A549 (cell line): ENCODE measurements around the gene MAGI2. TPM values are rescaled to one million over a fixed set of nuclear protein-coding genes. Genes with fewer than 3 reads are reported as not detected.
A peak's percentile ranks its signal among the peaks of the same experiment; 100 is the strongest.

Experiments used
- ATAC-seq, 2 experiments: fragments of 200-7000 bp in 1 of 2; fragments of >200 bp in 1 of 2; cut with Nextera tagmentation in 1 of 2; cut with Tn5 transposase in 1 of 2; 3 replicates each; pipeline versions ENCODE4 v1.8.0 to v1.9.1; 2018 to 2020; ENCODE audit warnings: mild to moderate bottlenecking in 1 of 2, moderate library complexity in 1 of 2
- CTCF ChIA-PET: fragments of 300-600 bp; sonication (Branson Sonifier 250); formaldehyde crosslinking; extraction: SDS; loops from one replicate; lab custom pipeline; 2021; ENCODE audit warnings: antibody characterized with exemption, inconsistent platforms; lab: Yijun Ruan, JAX
- POLR2A ChIA-PET: fragments of 350-600 bp; formaldehyde crosslinking; extraction: SDS; loops from one replicate; lab custom pipeline; 2021; ENCODE audit warnings: antibody characterized with exemption, inconsistent platforms; lab: Yijun Ruan, JAX
- DNase-seq, 2 experiments: peaks; one replicate each; pipeline versions ENCODE4 v3.0.0 to v3.0.0-alpha.2; 2011 to 2016; ENCODE audit warnings: low read depth in 1 of 2, low spot score in 1 of 2
- FAIRE-seq: peaks from 2 replicates; lab custom pipeline; 2011; peaks lifted over from hg19 to GRCh38; lab: Jason Lieb, UNC
- H3K27ac ChIP-seq, 2 experiments: fragments of >200 bp; sonication (Bioruptor Twin); formaldehyde crosslinking; 3 replicates each; pipeline ENCODE4 v1.5.1; 2016 to 2017
- H3K4me1 ChIP-seq: fragments of >200 bp; sonication (Bioruptor Twin); formaldehyde crosslinking; 3 replicates; pipeline ENCODE4 v1.6.1; 2016
- H3K4me2 ChIP-seq: fragments of >200 bp; sonication (Bioruptor Twin); formaldehyde crosslinking; 3 replicates; pipeline ENCODE4 v1.6.1; 2016
- H3K4me3 ChIP-seq: fragments of >200 bp; sonication (Bioruptor Twin); formaldehyde crosslinking; 3 replicates; pipeline ENCODE4 v1.5.1; 2016
- H3K9me3 ChIP-seq: fragments of >200 bp; sonication (Bioruptor Twin); formaldehyde crosslinking; 3 replicates; pipeline ENCODE4 v1.6.1; 2016
- BHLHE40 ChIP-seq: IDR thresholded peaks from 2 replicates; pipeline ENCODE4 v1.6.1; 2012; ENCODE audit warnings: low read depth, low read length, inconsistent platforms
- CBX2 ChIP-seq: fragments of 200-600 bp; sonication (generic); IDR thresholded peaks from 2 replicates; pipeline ENCODE4 v1.6.1; 2016; ENCODE audit warnings: low read depth, mild to moderate bottlenecking, borderline replicate concordance
- CHD2 ChIP-seq: fragments of 150-350 bp; IDR thresholded peaks from 2 replicates; pipeline ENCODE4 v1.6.1; 2014; ENCODE audit warnings: low read length; ENCODE audit not compliant: partially characterized antibody
- CHD4 ChIP-seq: fragments of 200-600 bp; sonication (generic); IDR thresholded peaks from 2 replicates; pipeline ENCODE4 v1.6.1; 2016; ENCODE audit warnings: antibody characterized with exemption, mild to moderate bottlenecking, borderline replicate concordance
- EHF ChIP-seq: fragments of 250-450 bp; sonication (Bioruptor Pico); IDR thresholded peaks from 2 replicates; pipeline ENCODE4 v1.5.0; 2020; ENCODE audit warnings: mild to moderate bottlenecking
- HOXB13 ChIP-seq: fragments of 250-450 bp; sonication (Bioruptor Pico); IDR thresholded peaks from 2 replicates; pipeline ENCODE4 v1.5.0; 2020; ENCODE audit warnings: low read depth, mild to moderate bottlenecking, moderate library complexity
- KDM5A ChIP-seq: fragments of 200-600 bp; sonication (generic); IDR thresholded peaks from 2 replicates; pipeline ENCODE4 v1.6.1; 2016; ENCODE audit warnings: antibody characterized with exemption, mild to moderate bottlenecking
- NPAS2 ChIP-seq: fragments of 250-450 bp; sonication (Bioruptor Pico); IDR thresholded peaks from 2 replicates; pipeline ENCODE4 v1.8.0; 2022; ENCODE audit warnings: mild to moderate bottlenecking, moderate library complexity, borderline replicate concordance
- NR3C1 ChIP-seq: fragments of >200 bp; sonication (Bioruptor Twin); formaldehyde crosslinking; IDR thresholded peaks from 3 replicates; pipeline ENCODE4 v1.6.1; 2017
- RAD21 ChIP-seq, 2 experiments: fragments of >200 bp in 1 of 2; sonication (Bioruptor Twin) in 1 of 2; formaldehyde crosslinking in 1 of 2; IDR thresholded peaks in 1 of 2; conservative IDR thresholded peaks in 1 of 2; 2 replicates in 1 of 2; 3 replicates in 1 of 2; pipeline ENCODE4 v1.6.1; 2012 to 2018; ENCODE audit warnings: inconsistent platforms in 1 of 2
- RCOR1 ChIP-seq: fragments of 150-350 bp; IDR thresholded peaks from 2 replicates; pipeline ENCODE4 v1.6.1; 2014; ENCODE audit warnings: antibody characterized with exemption, low read length, low read depth
- RNF2 ChIP-seq: fragments of 200-600 bp; sonication (generic); IDR thresholded peaks from 2 replicates; pipeline ENCODE4 v1.6.1; 2016; ENCODE audit warnings: low read depth, mild to moderate bottlenecking, antibody characterized with exemption, moderate library complexity, borderline replicate concordance
- ZFP36 ChIP-seq: fragments of 450-650 bp; IDR thresholded peaks from 2 replicates; pipeline ENCODE4 v1.6.1; 2014; ENCODE audit warnings: borderline replicate concordance; ENCODE audit not compliant: partially characterized antibody
- WGBS: methylation state at CpG from one replicate; pipeline ENCODE4 v1.1.6; 2017; ENCODE audit errors: missing lambda C conversion rate; 5-methylcytosine and 5-hydroxymethylcytosine counted together
- polyA plus RNA-seq, 4 experiments: library from polyadenylated mRNA; depleted of rRNA in 3 of 4; stranded (reverse); fragments of >200 nt; fragmentation: RNase III in 1 of 4; extraction: RNeasy Plus Mini Kit Qiagen cat#74134 plus additional on column Dnase treatment in 1 of 4; gene quantifications; 2 replicates in 3 of 4; 3 replicates in 1 of 4; pipeline ENCODE4 v1.2.3, GENCODE V29; 2011 to 2017
- TF ChIP-seq, protein P1 (sequence below): fragments of 150-350 bp; IDR thresholded peaks from 2 replicates; pipeline ENCODE4 v1.6.1; 2014; ENCODE audit warnings: low read depth, mild to moderate bottlenecking, low read length
- TF ChIP-seq, protein P2 (sequence below): fragments of 200-600 bp; sonication (generic); IDR thresholded peaks from 2 replicates; pipeline ENCODE4 v1.6.1; 2016; ENCODE audit warnings: antibody characterized with exemption, mild to moderate bottlenecking, moderate library complexity
- TF ChIP-seq, protein P3 (sequence below): fragments of >200 bp; sonication (Bioruptor Twin); formaldehyde crosslinking; IDR thresholded peaks from 3 replicates; pipeline ENCODE4 v1.5.1; 2016
- TF ChIP-seq, protein P4 (sequence below): fragments of 250-450 bp; sonication (Bioruptor Pico); IDR thresholded peaks from 2 replicates; pipeline ENCODE4 v1.5.0; 2021; ENCODE audit warnings: mild to moderate bottlenecking, moderate library complexity, borderline replicate concordance
- TF ChIP-seq, protein P5 (sequence below): fragments of 250-450 bp; sonication (Bioruptor Pico); IDR thresholded peaks from 2 replicates; pipeline ENCODE4 v1.5.0; 2020; ENCODE audit warnings: low read depth, mild to moderate bottlenecking, moderate library complexity

MAGI2 gene
- polyA plus RNA-seq, 2 of the 4 experiments (the other 2 are of a cell fraction): 0.48 to 0.81 TPM

DNA sequence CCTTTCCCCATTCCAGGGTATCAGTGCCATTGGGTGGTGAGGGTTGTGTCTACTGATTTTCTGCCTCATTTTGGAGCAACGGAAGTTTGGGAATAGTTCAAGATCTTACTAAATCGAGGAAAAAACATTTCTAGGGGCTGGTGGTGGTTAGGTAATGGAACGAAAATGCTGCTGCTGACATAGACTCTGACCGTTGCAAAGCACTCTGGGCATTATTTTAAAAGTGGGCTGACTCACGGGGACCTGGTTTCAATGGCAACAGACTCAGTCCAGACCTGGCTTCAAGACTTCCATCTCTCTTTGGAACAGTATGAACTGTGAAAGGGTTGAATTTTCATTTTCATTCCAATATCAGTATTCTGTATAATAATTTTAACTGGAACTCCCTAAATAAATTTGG lies 1370.9 kb downstream of the MAGI2 start:
- Histone ChIP-seq H3K4me3 (no peak overlapping the region), H3K4me1 (no peaks in the 10 kb centered on the region), H3K9me3 (no peaks in the 10 kb centered on the region), H3K27ac (no peak overlapping the region), H3K4me2 (no peak overlapping the region)
- TF ChIP-seq BHLHE40 (no peak), NPAS2 (CRISPR knock-in tag) (no peak), HOXB13 (no peak), KDM5A (no peak), CHD4 (no peak)
- TF ChIP-seq, protein P1, sequence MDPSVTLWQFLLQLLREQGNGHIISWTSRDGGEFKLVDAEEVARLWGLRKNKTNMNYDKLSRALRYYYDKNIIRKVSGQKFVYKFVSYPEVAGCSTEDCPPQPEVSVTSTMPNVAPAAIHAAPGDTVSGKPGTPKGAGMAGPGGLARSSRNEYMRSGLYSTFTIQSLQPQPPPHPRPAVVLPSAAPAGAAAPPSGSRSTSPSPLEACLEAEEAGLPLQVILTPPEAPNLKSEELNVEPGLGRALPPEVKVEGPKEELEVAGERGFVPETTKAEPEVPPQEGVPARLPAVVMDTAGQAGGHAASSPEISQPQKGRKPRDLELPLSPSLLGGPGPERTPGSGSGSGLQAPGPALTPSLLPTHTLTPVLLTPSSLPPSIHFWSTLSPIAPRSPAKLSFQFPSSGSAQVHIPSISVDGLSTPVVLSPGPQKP: no peak
- TF ChIP-seq, protein P2, sequence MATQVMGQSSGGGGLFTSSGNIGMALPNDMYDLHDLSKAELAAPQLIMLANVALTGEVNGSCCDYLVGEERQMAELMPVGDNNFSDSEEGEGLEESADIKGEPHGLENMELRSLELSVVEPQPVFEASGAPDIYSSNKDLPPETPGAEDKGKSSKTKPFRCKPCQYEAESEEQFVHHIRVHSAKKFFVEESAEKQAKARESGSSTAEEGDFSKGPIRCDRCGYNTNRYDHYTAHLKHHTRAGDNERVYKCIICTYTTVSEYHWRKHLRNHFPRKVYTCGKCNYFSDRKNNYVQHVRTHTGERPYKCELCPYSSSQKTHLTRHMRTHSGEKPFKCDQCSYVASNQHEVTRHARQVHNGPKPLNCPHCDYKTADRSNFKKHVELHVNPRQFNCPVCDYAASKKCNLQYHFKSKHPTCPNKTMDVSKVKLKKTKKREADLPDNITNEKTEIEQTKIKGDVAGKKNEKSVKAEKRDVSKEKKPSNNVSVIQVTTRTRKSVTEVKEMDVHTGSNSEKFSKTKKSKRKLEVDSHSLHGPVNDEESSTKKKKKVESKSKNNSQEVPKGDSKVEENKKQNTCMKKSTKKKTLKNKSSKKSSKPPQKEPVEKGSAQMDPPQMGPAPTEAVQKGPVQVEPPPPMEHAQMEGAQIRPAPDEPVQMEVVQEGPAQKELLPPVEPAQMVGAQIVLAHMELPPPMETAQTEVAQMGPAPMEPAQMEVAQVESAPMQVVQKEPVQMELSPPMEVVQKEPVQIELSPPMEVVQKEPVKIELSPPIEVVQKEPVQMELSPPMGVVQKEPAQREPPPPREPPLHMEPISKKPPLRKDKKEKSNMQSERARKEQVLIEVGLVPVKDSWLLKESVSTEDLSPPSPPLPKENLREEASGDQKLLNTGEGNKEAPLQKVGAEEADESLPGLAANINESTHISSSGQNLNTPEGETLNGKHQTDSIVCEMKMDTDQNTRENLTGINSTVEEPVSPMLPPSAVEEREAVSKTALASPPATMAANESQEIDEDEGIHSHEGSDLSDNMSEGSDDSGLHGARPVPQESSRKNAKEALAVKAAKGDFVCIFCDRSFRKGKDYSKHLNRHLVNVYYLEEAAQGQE: no peak
- 20% methylated on average over 5 of the region's 5 CpGs for WGBS
- FAIRE-seq (no peak), DNase-seq (no peak), ATAC-seq (no peak; a peak in 1 of 6 replicates)
- POLR2A ChIA-PET: no interaction called here
- CTCF ChIA-PET: interaction anchor here (0.9 kb wide), 1 partner anchor 60 kb away, joined by 3 read pairs; no protein-coding TSS in a partner anchor

DNA sequence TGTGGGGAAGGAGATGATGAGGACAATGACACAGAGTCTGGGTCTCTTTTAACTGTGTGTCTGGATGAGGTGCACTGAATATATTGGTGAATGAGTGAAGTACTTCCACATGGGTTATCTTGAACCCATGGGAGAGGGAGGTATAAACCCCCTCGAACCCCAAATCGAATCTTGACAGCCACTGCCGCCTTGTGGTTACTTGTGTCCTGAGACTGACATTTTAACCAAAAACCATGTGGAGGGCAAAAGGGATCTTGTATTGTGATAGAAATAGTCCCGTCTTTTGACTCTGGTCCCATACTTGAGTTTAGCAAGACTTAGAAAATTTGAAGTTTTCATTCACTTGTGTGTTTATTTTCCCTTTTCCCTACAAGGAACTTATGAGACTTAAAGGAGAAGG lies 1371.6 kb downstream of the MAGI2 start:
- TF ChIP-seq RAD21 (conservative IDR thresholded peaks at IDR 0.05 in 1 of 2, IDR thresholded peaks at IDR 0.05 in 1 of 2): 0 out of 5 replicates have a peak, but pooled peaks of 1 of the 2 experiments have one; percentile 10
- no peak for TF ChIP-seq EHF (CRISPR knock-in tag)
- TF ChIP-seq CBX2: no peak
- TF ChIP-seq, all 56 proteins: peak for 1
- ChIA-PET CTCF (interaction anchor here (0.9 to 1.6 kb wide), 4 partner anchors 9 to 61 kb away, joined by 3 to 4 read pairs (median 3); no protein-coding TSS in a partner anchor), POLR2A (no interaction called here)
- DNase-seq (no peak), FAIRE-seq (no peak), ATAC-seq (no peak)
- Histone ChIP-seq H3K4me2 (no peak overlapping the region), H3K27ac (no peak overlapping the region), H3K9me3 (no peaks in the 10 kb centered on the region), H3K4me3 (no peak overlapping the region), H3K4me1 (no peaks in the 10 kb centered on the region)
- 14% methylated on average over 4 of the region's 4 CpGs for WGBS

DNA sequence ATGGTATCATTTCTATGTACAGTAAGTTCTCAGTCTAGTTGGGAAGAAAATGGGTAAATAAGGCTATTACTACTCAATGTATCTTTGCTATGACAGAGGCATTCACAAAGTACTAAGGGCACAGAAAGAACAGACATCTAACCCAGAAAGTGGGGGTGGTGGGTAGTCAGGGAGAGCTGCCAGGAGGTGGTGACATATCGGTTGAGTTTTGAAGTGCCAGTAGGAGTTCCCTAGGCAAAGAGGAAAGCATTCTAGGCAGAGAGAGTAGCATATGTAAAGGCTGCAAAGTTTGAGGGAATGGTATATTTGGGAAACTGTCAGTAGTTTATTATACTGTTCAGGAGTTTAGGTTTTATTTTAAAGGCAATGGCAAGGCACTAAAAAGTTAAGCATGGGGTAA lies 1372.1 kb downstream of the MAGI2 start:
- 48% methylated on average over 1 of the region's 1 CpG for WGBS
- POLR2A ChIA-PET: no interaction called here
- H3K4me1 ChIP-seq: no peaks in the 10 kb centered on the region
- DNase-seq (no peak), ATAC-seq (no peak)
- CTCF ChIA-PET: interaction anchor here (1.4 to 1.6 kb wide), 4 partner anchors 9 to 76 kb away, joined by 3 to 4 read pairs (median 4); no protein-coding TSS in a partner anchor
- H3K4me3 ChIP-seq: no peak overlapping the region
- H3K27ac ChIP-seq: no peak overlapping the region
- no peak for TF ChIP-seq BHLHE40
- TF ChIP-seq ZFP36: peak; percentile 15
- TF ChIP-seq, all 56 proteins: peak for 1
- no peak for FAIRE-seq
- H3K4me2 ChIP-seq: no peak overlapping the region
- no peaks in the 10 kb centered on the region for H3K9me3 ChIP-seq

DNA sequence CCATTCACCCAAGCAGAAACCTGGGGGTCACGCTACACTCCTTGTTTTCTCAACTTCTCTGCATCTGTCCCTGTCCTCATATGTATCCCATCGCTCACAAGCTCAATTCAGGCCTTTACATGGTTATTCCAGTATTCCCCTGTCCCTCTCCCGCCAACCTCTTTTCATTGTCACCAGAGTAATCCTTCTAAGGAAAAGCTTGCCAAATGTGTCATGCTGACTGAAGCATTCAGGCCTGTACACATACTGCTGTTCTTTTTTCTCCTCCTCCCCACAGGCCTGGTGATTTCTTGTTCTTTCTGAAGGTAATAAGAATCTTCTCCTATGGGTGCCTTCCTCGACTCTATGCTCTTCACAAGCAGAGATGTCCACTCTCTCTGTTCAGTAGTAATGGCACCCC lies 1372.7 kb downstream of the MAGI2 start:
- WGBS: 41% methylated on average over 4 of the region's 4 CpGs
- Histone ChIP-seq H3K27ac (no peak overlapping the region), H3K9me3 (no peaks in the 10 kb centered on the region), H3K4me3 (no peak overlapping the region), H3K4me2 (no peak overlapping the region), H3K4me1 (no peaks in the 10 kb centered on the region)
- POLR2A ChIA-PET: no interaction called here
- CTCF ChIA-PET: interaction anchor here (1.4 to 1.6 kb wide), 4 partner anchors 10 to 76 kb away, joined by 3 to 4 read pairs (median 4); no protein-coding TSS in a partner anchor
- DNase-seq (no peak), ATAC-seq (no peak), FAIRE-seq (no peak)
- TF ChIP-seq, protein P3, sequence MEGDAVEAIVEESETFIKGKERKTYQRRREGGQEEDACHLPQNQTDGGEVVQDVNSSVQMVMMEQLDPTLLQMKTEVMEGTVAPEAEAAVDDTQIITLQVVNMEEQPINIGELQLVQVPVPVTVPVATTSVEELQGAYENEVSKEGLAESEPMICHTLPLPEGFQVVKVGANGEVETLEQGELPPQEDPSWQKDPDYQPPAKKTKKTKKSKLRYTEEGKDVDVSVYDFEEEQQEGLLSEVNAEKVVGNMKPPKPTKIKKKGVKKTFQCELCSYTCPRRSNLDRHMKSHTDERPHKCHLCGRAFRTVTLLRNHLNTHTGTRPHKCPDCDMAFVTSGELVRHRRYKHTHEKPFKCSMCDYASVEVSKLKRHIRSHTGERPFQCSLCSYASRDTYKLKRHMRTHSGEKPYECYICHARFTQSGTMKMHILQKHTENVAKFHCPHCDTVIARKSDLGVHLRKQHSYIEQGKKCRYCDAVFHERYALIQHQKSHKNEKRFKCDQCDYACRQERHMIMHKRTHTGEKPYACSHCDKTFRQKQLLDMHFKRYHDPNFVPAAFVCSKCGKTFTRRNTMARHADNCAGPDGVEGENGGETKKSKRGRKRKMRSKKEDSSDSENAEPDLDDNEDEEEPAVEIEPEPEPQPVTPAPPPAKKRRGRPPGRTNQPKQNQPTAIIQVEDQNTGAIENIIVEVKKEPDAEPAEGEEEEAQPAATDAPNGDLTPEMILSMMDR: no peak
- TF ChIP-seq NR3C1: no peak
- TF ChIP-seq, protein P4, sequence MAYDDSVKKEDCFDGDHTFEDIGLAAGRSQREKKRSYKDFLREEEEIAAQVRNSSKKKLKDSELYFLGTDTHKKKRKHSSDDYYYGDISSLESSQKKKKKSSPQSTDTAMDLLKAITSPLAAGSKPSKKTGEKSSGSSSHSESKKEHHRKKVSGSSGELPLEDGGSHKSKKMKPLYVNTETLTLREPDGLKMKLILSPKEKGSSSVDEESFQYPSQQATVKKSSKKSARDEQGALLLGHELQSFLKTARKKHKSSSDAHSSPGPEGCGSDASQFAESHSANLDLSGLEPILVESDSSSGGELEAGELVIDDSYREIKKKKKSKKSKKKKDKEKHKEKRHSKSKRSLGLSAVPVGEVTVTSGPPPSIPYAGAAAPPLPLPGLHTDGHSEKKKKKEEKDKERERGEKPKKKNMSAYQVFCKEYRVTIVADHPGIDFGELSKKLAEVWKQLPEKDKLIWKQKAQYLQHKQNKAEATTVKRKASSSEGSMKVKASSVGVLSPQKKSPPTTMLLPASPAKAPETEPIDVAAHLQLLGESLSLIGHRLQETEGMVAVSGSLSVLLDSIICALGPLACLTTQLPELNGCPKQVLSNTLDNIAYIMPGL (CRISPR knock-in tag): no peak
- TF ChIP-seq, protein P5, sequence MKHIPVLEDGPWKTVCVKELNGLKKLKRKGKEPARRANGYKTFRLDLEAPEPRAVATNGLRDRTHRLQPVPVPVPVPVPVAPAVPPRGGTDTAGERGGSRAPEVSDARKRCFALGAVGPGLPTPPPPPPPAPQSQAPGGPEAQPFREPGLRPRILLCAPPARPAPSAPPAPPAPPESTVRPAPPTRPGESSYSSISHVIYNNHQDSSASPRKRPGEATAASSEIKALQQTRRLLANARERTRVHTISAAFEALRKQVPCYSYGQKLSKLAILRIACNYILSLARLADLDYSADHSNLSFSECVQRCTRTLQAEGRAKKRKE (CRISPR knock-in tag): no peak
- TF ChIP-seq CHD2: no peak
- no peak for TF ChIP-seq RNF2
- no peak for TF ChIP-seq RCOR1
